ENCODE results near the gene GLYATL1. TPM values are rescaled to one million over a fixed set of nuclear protein-coding genes. Genes with fewer than 3 reads are reported as not detected.

The GLYATL1 gene
- total and polyA plus RNA-seq, 2 experiments from 2014 or later = 6.9 to 34.1 TPM

GRCh38 chr11:58913685-58914084, 25.6 kb upstream of the GLYATL1 start:
- Histone ChIP-seq H3K27me3 (no peaks in the 10 kb centered on the region), H3K4me1 (ENCODE audit: insufficient read depth) (no peaks in the 10 kb centered on the region), H3K79me2 (no peaks in the 10 kb centered on the region), H3K9me3 (ENCODE audit: low read depth) (no peaks in the 10 kb centered on the region), H4K20me1 (ENCODE audit: insufficient read depth, poor library complexity, severe bottlenecking) (no peaks in the 10 kb centered on the region), H3K4me3 (no peak overlapping the region), H3K36me3 (replicated peaks; ENCODE audit: insufficient read depth, low read depth) (no peaks in the 10 kb centered on the region), H3K9me2 (replicated peaks; ENCODE audit: insufficient read depth) (no peaks in the 10 kb centered on the region), H3K27ac (peak overlapping the region; percentile 55), H3K4me2 (no peak overlapping the region), H2AFZ (no peak overlapping the region)
- DNase-seq (ENCODE audit: low spot score) = peak; percentile 28
- TF ChIP-seq CTCF (IDR thresholded peaks at IDR 0.05; ENCODE audit: poor library complexity) (no peak), EZH2 (IDR thresholded peaks at IDR 0.05; ENCODE audit: borderline replicate concordance) (no peak), EZH2phosphoT487 (IDR thresholded peaks at IDR 0.05; ENCODE audit: low read depth, severe bottlenecking, unreplicated experiment) (no peak)

- 92% methylated on average over 2 of the region's 2 CpGs for WGBS (ENCODE audit: low lambda C conversion rate, missing lambda C conversion rate)
- no peak for DNase-seq (ENCODE audit: low spot score)
Measured at GRCh38 chr11:58914821-58915543, 24.3 kb upstream of the GLYATL1 start.

GRCh38 chr11:58916637-58917036, 22.7 kb upstream of the GLYATL1 start:
- no peak for DNase-seq (ENCODE audit: low spot score)
- Histone ChIP-seq H3K27ac (no peak overlapping the region), H3K27me3 (no peaks in the 10 kb centered on the region), H3K9me3 (ENCODE audit: low read depth) (no peaks in the 10 kb centered on the region), H3K4me2 (no peak overlapping the region), H3K79me2 (no peaks in the 10 kb centered on the region), H3K4me3 (no peak overlapping the region), H3K9me2 (replicated peaks; ENCODE audit: insufficient read depth) (no peaks in the 10 kb centered on the region), H3K36me3 (replicated peaks; ENCODE audit: insufficient read depth, low read depth) (no peaks in the 10 kb centered on the region), H3K4me1 (ENCODE audit: insufficient read depth) (peaks cover 4% of the 10 kb centered on the region), H4K20me1 (ENCODE audit: insufficient read depth, poor library complexity, severe bottlenecking) (no peaks in the 10 kb centered on the region), H2AFZ (no peak overlapping the region)
- TF ChIP-seq EZH2 (IDR thresholded peaks at IDR 0.05; ENCODE audit: borderline replicate concordance) (no peak), EZH2phosphoT487 (IDR thresholded peaks at IDR 0.05; ENCODE audit: low read depth, severe bottlenecking, unreplicated experiment) (no peak), CTCF (IDR thresholded peaks at IDR 0.05; ENCODE audit: poor library complexity) (no peak)
- 90% methylated on average over 2 of the region's 2 CpGs for WGBS (ENCODE audit: low lambda C conversion rate, missing lambda C conversion rate)

More at GRCh38 chr11:58914821-58915543, 24.3 kb upstream of the GLYATL1 start:
- Histone ChIP-seq H3K27me3 (no peaks in the 10 kb centered on the region), H3K4me3 (no peak overlapping the region), H2AFZ (no peak overlapping the region), H3K36me3 (replicated peaks; ENCODE audit: insufficient read depth, low read depth) (no peaks in the 10 kb centered on the region), H3K27ac (no peak overlapping the region), H3K4me2 (no peak overlapping the region), H3K4me1 (ENCODE audit: insufficient read depth) (peaks cover 4% of the 10 kb centered on the region), H3K79me2 (no peaks in the 10 kb centered on the region), H3K9me3 (ENCODE audit: low read depth) (no peaks in the 10 kb centered on the region), H3K9me2 (replicated peaks; ENCODE audit: insufficient read depth) (no peaks in the 10 kb centered on the region), H4K20me1 (ENCODE audit: insufficient read depth, poor library complexity, severe bottlenecking) (no peaks in the 10 kb centered on the region)
- no peak for TF ChIP-seq EZH2 (IDR thresholded peaks at IDR 0.05; ENCODE audit: borderline replicate concordance)
- TF ChIP-seq CTCF (IDR thresholded peaks at IDR 0.05; ENCODE audit: poor library complexity) = no peak
- TF ChIP-seq EZH2phosphoT487 (IDR thresholded peaks at IDR 0.05; ENCODE audit: low read depth, severe bottlenecking, unreplicated experiment) = no peak
